LNCaP clone FGC (cell line): ENCODE measurements around the gene PRMT7.
A peak's percentile ranks its signal among the peaks of the same experiment; 100 is the strongest.

Source experiments
- DNase-seq: peaks from one replicate; pipeline ENCODE4 v3.0.0-alpha.2; 2011; ENCODE audit warnings: low read depth
- H3K4me3 ChIP-seq: 2 replicates; pipeline ENCODE4 v1.5.1; 2011; ENCODE audit warnings: mild to moderate bottlenecking, low read depth, low read length, control low read depth
- CTCF ChIP-seq: IDR thresholded peaks from 2 replicates; pipeline ENCODE4 v1.5.1; 2012; ENCODE audit warnings: mild to moderate bottlenecking; ENCODE audit not compliant: control insufficient read depth, insufficient read depth; ENCODE audit errors: extremely low read depth

The PRMT7 gene

GRCh38 chr16:68348639-68349445 lies 38.0 kb downstream of the PRMT7 start:
- no peak for DNase-seq
- no peak for TF ChIP-seq CTCF
- H3K4me3 ChIP-seq = no peak overlapping the region

- no peak overlapping the region for H3K4me3 ChIP-seq
- DNase-seq = no peak
- TF ChIP-seq CTCF = no peak
These were observed 39.1 kb downstream of the PRMT7 start for GRCh38 chr16:68349838-68350410.

- no peak overlapping the region for H3K4me3 ChIP-seq
- no peak for DNase-seq
- TF ChIP-seq CTCF = no peak
These were observed 40.1 kb downstream of the PRMT7 start for GRCh38 chr16:68350813-68351350.

- no peak for DNase-seq
- no peak for TF ChIP-seq CTCF
- peak overlapping the region; percentile 27 for H3K4me3 ChIP-seq
These were observed 40.6 kb downstream of the PRMT7 start for GRCh38 chr16:68351463-68351862.

GRCh38 chr16:68351991-68352431 lies 41.2 kb downstream of the PRMT7 start:
- H3K4me3 ChIP-seq = no peak overlapping the region; the same call in 1 of the 2 replicates
- TF ChIP-seq CTCF = no peak
- peak; percentile 96 for DNase-seq

- no peak for TF ChIP-seq CTCF
- H3K4me3 ChIP-seq = no peak overlapping the region
These were observed 42.5 kb downstream of the PRMT7 start for GRCh38 chr16:68353366-68353765.

GRCh38 chr16:68354816-68355215 lies 44.0 kb downstream of the PRMT7 start:
- no peak for DNase-seq
- no peak overlapping the region for H3K4me3 ChIP-seq
- TF ChIP-seq CTCF = no peak

More at GRCh38 chr16:68353366-68353765, 42.5 kb downstream of the PRMT7 start:
- no peak for DNase-seq
